HTERT RPE-1 (cell line): ENCODE results near the gene ERGIC2.

ENCODE experiments used
- in situ Hi-C: fragments of 300-500 bp; cut with MboI; formaldehyde crosslinking; loops from 4 replicates; pipeline ENCODE4 v1.14.3; 2020; ENCODE audit warnings: low sequenced_read_pairs

ERGIC2 gene

DNA sequence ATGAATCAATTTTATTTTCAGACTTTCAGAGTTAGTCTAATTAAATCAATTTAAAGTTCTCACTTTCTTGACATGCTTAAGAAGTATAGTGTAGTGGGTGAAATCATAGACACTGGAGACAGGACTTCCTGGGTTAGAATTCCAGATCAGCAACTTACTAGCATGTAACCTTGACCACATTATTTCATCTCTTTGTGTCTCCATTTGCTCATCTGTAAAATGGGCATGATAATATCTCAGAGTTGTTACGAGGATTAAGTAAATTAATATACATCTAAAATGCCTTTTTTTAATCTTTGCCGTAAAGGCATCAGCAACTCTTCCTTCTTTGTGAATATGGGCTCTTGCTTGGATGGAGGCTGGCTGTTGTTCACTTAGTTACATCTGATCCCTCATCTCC, 1.3 kb upstream of the ERGIC2 start:
- in situ Hi-C loops: no loop called here

- in situ Hi-C loops: no loop called here
These were observed 4.9 kb downstream of the ERGIC2 start for GRCh38 chr12:29376118-29376517.

GRCh38 chr12:29374913-29375312, 6.1 kb downstream of the ERGIC2 start:
- in situ Hi-C loops: no loop called here

- in situ Hi-C loops: no loop called here
These were observed 7.0 kb downstream of the ERGIC2 start for GRCh38 chr12:29374012-29374411.

GRCh38 chr12:29365091-29365490, 15.9 kb downstream of the ERGIC2 start:
- in situ Hi-C loops: no loop called here

- in situ Hi-C loops: no loop called here
These were observed 26.0 kb downstream of the ERGIC2 start for GRCh38 chr12:29354954-29355353.

- in situ Hi-C loops: no loop called here
These were observed 30.9 kb downstream of the ERGIC2 start for GRCh38 chr12:29350080-29350479.

- in situ Hi-C loops: no loop called here
These were observed 34.1 kb downstream of the ERGIC2 start for GRCh38 chr12:29346769-29347421.

GRCh38 chr12:29343022-29343799, 37.8 kb downstream of the ERGIC2 start:
- in situ Hi-C loops: no loop called here

- in situ Hi-C loops: no loop called here
These were observed 43.6 kb downstream of the ERGIC2 start for GRCh38 chr12:29337325-29337724.

GRCh38 chr12:29334937-29335336, 46.0 kb downstream of the ERGIC2 start:
- in situ Hi-C loops: no loop called here

- in situ Hi-C loops: no loop called here
These were observed 47.8 kb downstream of the ERGIC2 start for GRCh38 chr12:29333178-29333577.

DNA sequence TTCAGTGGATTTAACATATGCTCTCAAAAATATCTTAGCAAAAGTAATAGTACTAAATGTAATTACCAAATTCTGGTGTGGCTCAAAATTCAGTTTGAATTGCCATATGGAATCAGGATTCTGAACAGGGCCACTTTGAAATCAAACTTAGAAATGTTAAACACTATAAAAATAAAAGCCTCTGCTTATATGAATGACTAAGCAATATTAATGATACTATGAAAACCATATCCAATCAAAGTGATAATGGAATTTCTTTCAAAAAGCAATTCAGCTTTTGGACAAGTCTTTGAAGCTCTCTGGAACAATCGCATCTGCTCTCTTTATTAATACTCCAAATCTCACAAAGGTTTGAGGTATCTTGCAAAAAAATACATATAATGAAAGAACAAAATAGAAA, 51.6 kb downstream of the ERGIC2 start:
- in situ Hi-C loops: no loop called here

DNA sequence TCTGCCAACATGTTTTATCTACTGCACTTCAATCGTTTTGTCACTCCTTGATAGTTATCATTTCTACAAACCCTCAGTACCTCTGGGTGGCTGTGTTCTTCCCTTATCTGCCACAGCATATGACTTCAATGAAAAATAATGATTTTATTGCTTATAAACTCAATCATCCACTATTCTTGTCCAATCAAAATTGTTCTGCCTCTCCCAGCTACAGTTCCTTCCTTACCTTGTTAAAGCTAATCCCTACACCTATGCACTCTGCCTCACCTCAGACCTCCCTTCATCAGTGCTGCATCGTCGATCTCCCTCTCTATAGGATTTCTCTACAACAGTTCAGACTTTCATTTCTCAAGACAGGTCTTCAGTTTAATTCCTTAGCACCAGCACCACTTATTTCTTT, 58.8 kb downstream of the ERGIC2 start:
- in situ Hi-C loops: no loop called here

DNA sequence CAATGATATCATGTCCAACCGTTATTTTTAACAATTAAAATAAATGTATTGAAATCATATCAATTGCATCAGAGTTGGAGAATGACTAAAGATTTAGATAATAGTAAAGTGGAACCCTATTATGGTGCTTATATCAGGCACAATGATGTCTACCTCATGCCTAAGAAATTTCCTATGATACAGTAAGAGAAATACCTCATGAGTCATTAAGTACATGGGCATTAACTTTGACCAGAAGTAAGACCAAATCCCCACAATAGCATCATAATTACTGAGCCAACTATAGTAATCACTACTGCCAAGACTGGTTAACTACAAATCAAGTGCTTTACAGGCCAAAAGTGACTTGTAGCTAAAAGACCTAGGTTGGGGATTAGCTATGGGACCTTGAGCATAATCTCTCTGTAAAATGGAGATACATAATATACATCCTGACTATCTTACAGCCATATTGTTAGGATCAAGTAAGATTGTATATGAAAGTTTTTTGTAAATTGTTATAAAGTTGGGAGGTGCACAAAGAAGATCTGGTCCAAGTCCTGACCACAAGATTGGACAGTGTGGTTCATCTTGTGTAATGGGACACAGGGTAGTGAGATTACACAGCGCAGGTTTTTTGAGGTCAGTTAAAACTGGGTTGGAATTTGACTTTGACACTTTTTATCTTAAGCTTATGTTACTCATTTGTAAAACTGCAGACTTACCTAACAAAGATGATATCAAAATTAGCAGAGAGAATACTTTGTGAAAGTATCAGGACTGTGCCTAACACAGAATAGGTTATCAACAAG, 60.5 kb downstream of the ERGIC2 start:
- in situ Hi-C loops: no loop called here

DNA sequence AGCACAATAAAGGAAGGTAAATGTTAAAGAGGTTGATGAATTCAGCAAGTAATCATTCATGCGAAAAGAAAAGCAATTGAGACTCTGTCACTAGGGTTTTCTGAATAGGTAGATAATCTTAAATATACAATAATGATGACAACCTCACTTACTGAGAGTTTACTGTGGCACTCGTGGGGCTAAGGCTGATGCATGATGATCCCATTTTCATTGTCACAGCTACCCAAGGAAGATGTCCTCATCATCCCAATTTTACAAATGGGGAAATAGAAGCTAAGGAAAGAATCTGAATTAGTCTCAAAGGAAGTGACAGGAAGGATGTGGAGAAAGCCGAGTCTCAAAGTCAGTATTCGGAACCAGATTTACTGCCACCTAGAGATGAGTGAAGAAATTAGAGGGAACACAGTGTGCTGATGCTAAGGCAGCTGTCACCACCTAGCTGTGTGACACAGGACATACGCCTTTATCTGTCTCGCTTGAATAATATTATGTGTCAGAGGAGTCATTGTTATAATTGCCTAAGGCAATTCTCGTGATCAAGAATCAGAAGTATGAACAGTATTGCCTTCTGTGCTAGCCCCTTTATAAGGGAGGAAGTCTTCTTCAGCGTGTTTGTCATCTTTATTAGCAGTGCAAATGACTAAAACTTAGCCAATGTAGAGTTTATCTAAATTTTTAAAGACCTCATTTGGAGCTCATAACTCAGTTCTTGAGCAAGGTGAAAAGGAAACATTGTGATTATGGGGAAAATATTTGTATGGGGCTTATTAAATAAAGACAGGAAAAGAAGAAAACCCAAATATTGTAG, 63.2 kb downstream of the ERGIC2 start:
- in situ Hi-C loops: no loop called here

DNA sequence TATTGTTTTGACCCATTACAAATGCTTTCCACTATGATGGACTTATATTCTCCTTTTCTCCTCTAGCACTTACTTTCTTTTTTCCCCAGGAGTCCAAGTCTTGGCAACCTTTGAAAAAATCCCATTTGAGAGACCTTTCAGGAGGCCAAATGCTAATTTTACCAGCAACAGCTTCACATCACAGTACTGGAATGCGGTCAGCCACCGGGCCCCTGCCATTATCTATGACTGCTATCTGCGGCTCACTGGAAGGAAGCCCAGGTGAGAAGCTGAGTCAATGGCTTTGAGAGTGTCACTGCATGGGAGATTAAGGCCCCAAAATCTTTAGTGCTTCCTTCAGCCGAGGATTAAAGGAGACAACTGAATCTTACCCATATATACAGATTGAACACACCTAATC, 64.2 kb downstream of the ERGIC2 start:
- in situ Hi-C loops: no loop called here

DNA sequence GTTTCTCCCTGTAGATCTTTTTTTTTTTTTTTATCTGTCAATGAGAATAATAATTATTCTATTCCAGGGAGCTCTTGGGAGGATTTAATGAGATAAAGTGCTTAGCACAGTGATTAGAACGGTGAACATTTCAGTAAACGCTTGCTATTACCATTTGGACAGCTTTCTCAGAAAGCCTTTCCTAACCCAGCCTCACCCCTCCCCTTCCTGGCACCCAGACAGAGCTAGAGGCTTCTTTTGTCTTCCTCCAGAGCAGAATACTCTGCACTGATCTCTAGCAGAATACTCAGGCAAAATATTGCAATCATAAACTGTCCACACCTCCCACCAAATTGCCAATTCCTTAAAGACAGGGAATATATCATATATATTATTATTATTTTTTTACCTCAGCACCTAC, 66.6 kb downstream of the ERGIC2 start:
- in situ Hi-C loops: no loop called here

DNA sequence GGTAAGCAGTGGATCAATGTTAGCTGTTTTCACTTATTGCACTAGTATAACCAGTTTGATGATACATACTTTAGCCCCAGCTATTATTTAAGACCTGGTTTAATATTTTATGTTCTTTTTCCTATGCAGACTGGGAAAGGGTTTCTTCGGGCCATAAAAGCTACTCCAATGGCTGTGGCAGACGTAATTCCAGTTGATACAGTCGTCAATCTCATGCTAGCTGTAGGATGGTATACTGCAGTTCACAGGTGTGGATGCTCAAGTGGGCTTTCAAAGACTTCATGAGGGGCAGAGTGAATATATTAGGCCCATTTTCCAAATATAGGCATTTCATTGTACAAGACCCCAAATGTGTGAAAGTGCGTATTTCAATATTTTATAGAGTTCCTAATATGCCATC, 70.1 kb downstream of the ERGIC2 start:
- in situ Hi-C loops: no loop called here

DNA sequence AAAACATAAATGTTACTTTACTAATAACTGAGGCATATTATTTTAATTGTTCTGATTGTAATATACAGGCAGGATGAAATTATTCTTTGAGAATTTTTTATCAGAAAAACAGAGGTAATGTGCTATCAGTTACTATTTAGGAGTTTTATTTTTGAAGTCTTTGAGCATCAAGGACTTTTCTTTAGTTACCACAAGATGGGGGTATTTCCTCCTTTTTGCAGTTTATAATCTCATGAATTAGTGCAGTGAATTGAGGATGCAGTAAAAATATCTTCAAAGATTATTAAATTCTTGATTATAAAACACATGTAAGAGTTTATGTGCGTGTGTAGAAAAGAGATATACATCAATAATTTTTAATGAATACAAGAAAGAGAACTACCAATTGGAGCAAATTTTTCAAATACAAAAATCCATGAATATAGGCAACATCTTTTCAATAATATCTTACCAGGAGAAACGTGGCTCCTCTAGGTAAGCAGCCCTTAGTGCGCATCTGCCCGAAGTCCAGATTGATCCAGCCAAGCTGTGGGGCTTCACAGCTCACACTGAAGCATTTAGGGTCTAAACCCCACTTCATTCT, 71.6 kb downstream of the ERGIC2 start:
- in situ Hi-C loops: no loop called here

GRCh38 chr12:29306682-29307081, 74.3 kb downstream of the ERGIC2 start:
- in situ Hi-C loops: no loop called here
